Measurements from ENCODE around the gene FOXRED2.
"Not testable (repeated sequence)": the region's sequence is repeated elsewhere in the genome, so short reads cannot be mapped to it uniquely, and the experiment has no call there.

The FOXRED2 gene

GRCh38 chr22:36469094-36469710 lies 37.6 kb downstream of the FOXRED2 start:
- DNase-seq = no peak

GRCh38 chr22:36467946-36468345 lies 38.9 kb downstream of the FOXRED2 start:
- DNase-seq = no peak

GRCh38 chr22:36467042-36467810 lies 39.6 kb downstream of the FOXRED2 start:
- peak; percentile 69 for DNase-seq

- no peak for DNase-seq
Observed at GRCh38 chr22:36466258-36466657, 40.6 kb downstream of the FOXRED2 start.

- DNase-seq = no peak
Observed at GRCh38 chr22:36465232-36466021, 41.4 kb downstream of the FOXRED2 start.

- DNase-seq = no peak
Observed at GRCh38 chr22:36464715-36465231, 42.1 kb downstream of the FOXRED2 start.

- DNase-seq = no peak
Observed at GRCh38 chr22:36463783-36464184, 43.1 kb downstream of the FOXRED2 start.

- peak; percentile 61 for DNase-seq
Observed at GRCh38 chr22:36461665-36462649, 44.9 kb downstream of the FOXRED2 start.

- no peak for DNase-seq
Observed at GRCh38 chr22:36460202-36460601, 46.6 kb downstream of the FOXRED2 start.

GRCh38 chr22:36457688-36458450 lies 49.0 kb downstream of the FOXRED2 start:
- DNase-seq = no peak

GRCh38 chr22:36456464-36456845 lies 50.4 kb downstream of the FOXRED2 start:
- no peak for DNase-seq

- DNase-seq = peak; percentile 26
Observed at GRCh38 chr22:36455571-36456463, 51.0 kb downstream of the FOXRED2 start.

- peak; percentile 64 for DNase-seq
Observed at GRCh38 chr22:36454916-36455570, 51.8 kb downstream of the FOXRED2 start.

GRCh38 chr22:36453855-36454378 lies 52.9 kb downstream of the FOXRED2 start:
- DNase-seq = no peak

- not testable (repeated sequence) for DNase-seq
Observed at GRCh38 chr22:36452978-36453607, 53.7 kb downstream of the FOXRED2 start.

- DNase-seq = no peak
Observed at GRCh38 chr22:36452250-36452977, 54.4 kb downstream of the FOXRED2 start.

- not testable (repeated sequence) for DNase-seq
Observed at GRCh38 chr22:36450923-36451322, 55.9 kb downstream of the FOXRED2 start.

- DNase-seq = no peak
Observed at GRCh38 chr22:36449596-36450175, 57.2 kb downstream of the FOXRED2 start.
